Mucosa of stomach (tissue), 1 donor: Measurements from ENCODE around the gene GPBP1L1.

Experiments used
- H3K27me3 ChIP-seq: one replicate; pipeline ENCODE4 v1.7.0; 2013; ENCODE audit warnings: mild to moderate bottlenecking, low read length; ENCODE audit not compliant: control insufficient read depth, insufficient read depth
- H3K36me3 ChIP-seq: one replicate; pipeline ENCODE4 v1.7.0; 2013; ENCODE audit warnings: low read length; ENCODE audit not compliant: control insufficient read depth, insufficient read depth
- H3K4me1 ChIP-seq: one replicate; pipeline ENCODE4 v1.7.0; 2013; ENCODE audit warnings: mild to moderate bottlenecking, low read length; ENCODE audit not compliant: control insufficient read depth, insufficient read depth
- H3K4me3 ChIP-seq: one replicate; pipeline ENCODE4 v1.7.0; 2013; ENCODE audit warnings: low read length
- H3K9ac ChIP-seq: one replicate; pipeline ENCODE4 v1.7.0; 2013; ENCODE audit warnings: mild to moderate bottlenecking, low read length, moderate library complexity
- H3K9me3 ChIP-seq: one replicate; pipeline ENCODE4 v1.7.0; 2013; ENCODE audit warnings: mild to moderate bottlenecking, low read length, moderate library complexity; ENCODE audit not compliant: control insufficient read depth
- donor health status: Pancreatic carcinoma.

Gene GPBP1L1

DNA sequence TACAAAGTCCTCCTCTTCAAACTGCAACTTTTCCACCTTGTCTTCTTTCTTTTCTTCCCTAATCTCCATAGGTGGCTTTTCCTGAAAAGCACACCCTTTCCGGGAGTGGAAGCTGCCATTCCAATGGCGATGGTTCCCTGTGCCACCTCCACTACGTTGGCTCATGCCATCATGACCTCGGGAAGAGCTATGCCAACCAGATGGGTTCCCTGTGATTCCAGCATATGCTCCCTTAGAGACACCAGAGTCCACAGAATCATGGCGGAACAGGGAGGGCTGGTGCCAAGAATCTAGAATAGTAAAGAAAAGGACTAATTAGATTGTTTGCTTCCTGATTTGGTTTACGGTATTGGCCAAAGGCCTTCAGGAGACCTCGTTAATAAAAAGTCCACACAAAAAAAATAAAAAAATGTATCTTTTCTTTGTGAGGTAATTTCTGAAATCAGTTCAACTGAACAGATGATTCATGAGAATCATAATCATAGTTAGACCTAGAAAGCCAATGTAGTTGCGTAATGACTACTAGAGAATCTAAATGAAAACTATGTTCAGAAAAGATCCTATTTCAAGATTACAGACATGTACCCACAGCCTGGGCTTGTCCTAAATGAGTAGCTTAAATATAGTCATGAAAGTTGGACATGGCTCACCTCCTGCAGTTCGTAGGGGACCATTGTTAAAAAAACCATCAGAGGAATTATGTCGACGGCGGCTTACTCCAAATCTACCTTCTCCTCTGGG lies 31.6 kb downstream of the GPBP1L1 start:
- H3K27me3 ChIP-seq: no peaks in the 10 kb centered on the region
- peaks cover 12% of the 10 kb centered on the region for H3K4me1 ChIP-seq
- H3K9ac ChIP-seq: no peak overlapping the region
- peaks cover 14% of the 10 kb centered on the region for H3K36me3 ChIP-seq
- no peaks in the 10 kb centered on the region for H3K9me3 ChIP-seq
- H3K4me3 ChIP-seq: no peak overlapping the region

DNA sequence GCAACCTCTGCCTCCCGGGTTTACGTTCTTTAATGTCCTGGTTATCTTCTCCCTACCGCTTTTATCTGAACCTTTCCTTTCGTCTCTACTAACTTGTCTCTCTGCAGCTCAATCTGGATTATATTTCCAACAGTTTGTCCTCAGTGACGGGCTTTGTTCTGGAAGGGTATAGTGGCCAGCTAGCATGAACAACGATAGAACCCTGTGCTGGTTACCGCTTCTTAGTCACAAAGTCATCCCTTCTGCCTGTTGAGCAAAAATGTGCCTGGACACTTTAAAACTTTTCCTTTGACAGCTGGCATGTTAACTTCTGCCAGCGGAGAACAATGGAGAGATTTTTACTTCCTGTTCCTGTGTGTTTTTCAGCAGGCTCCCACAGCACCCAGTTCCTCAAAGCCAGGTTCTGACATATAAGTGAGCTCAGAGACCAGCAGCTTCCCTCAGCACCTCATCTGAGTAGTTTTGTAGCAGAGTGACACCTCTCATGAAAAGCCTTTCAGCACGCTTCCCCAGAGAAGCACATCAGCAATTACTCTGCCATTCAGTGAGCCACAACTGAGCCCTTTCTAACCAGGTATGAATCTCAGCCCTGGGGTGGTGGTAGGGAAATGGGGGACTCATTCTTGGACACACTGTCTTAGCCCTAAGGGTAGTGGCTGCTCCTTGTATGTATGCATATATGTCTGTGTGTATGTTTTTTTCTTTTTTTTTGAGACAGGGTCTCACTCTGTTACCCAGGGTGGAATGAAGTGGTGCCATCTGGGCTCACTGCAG lies 38.9 kb downstream of the GPBP1L1 start:
- Histone ChIP-seq H3K4me1 (peaks cover 25% of the 10 kb centered on the region), H3K9ac (peak overlapping the region; percentile 1), H3K9me3 (no peaks in the 10 kb centered on the region), H3K27me3 (no peaks in the 10 kb centered on the region), H3K36me3 (peaks cover 7% of the 10 kb centered on the region), H3K4me3 (no peak overlapping the region)

DNA sequence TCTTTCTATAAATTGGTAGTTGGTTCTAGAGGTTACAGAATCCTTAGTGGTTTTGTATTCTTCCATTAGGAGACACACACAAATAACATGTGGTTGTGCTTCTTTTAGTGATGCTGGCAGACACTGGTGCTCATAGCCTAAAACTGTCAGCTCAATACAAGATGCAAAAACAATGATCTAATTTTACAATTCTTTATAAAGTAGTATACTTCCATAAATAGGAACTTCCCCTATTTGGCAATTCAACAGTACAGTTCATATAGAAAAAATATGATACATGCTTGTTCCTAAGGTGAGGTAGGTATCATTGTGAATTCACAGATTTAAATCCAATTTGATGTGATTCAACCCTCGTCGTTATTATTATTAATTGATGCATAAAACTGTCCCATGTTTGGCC lies 41.7 kb downstream of the GPBP1L1 start:
- Histone ChIP-seq H3K4me3 (no peak overlapping the region), H3K27me3 (no peaks in the 10 kb centered on the region), H3K9me3 (no peaks in the 10 kb centered on the region), H3K36me3 (peaks cover 8% of the 10 kb centered on the region), H3K4me1 (peaks cover 25% of the 10 kb centered on the region), H3K9ac (peak overlapping the region; percentile 11)

DNA sequence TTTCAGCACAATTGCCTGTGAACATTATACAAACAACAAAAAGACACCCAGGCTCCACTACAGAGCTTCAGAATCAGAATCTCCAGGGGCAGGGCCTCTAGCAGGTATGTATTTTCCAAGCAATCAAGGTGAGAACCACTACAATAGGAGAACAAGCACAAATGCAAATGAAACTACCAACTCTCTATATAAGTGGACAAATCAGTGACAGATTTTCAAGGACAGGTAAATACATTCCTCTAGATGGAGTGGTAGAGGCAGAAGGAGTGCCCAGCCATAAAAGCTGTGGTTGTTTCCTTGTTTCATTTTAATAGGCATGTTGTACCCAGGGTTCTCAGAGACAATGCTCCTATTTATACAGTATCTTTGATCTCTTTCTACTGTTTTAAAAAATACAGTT lies 42.4 kb downstream of the GPBP1L1 start:
- H3K36me3 ChIP-seq: peaks cover 8% of the 10 kb centered on the region
- no peaks in the 10 kb centered on the region for H3K27me3 ChIP-seq
- peak overlapping the region; percentile 11 for H3K9ac ChIP-seq
- H3K4me1 ChIP-seq: peaks cover 25% of the 10 kb centered on the region
- no peaks in the 10 kb centered on the region for H3K9me3 ChIP-seq
- H3K4me3 ChIP-seq: no peak overlapping the region

DNA sequence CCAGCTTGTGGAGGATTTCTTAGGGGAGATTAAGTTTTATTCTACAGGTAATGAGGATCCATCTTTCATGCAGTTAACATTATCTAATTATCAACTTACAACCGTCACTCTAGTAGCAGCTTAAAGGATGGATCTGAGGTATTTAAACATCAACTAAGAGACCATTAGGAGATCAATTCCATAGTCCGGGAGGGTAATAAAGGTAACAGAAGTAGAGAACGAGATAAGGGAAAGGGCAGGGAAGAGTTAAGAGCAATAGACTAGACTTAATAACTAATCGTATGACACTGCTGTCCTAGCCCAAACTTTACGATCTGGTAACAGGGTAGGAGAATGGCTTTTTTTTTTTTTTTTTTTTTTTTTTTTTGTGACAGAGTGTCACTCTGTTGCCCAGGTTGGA lies 43.0 kb downstream of the GPBP1L1 start:
- H3K36me3 ChIP-seq: peaks cover 8% of the 10 kb centered on the region
- H3K9me3 ChIP-seq: no peaks in the 10 kb centered on the region
- no peaks in the 10 kb centered on the region for H3K27me3 ChIP-seq
- no peak overlapping the region for H3K4me3 ChIP-seq
- peaks cover 22% of the 10 kb centered on the region for H3K4me1 ChIP-seq
- H3K9ac ChIP-seq: peak overlapping the region; percentile 11

DNA sequence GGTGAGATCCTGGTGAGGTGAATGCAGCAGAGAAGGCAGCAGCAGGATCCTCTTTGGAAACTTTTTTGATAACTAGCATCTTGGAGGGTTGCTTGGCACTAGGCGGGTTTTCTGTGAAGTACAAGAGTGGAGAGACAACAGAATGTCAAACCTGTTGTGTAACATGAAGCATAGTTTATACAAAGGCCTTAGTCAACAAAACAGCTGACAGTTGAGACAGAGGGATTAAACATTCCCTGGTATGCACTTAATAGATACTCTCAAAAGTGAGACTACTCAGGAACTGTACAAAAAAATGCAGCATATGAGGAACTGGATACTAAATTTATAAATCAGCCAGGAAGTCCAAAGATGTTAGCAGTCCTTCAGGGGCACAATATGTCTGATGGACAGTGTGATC lies 46.0 kb downstream of the GPBP1L1 start:
- Histone ChIP-seq H3K36me3 (peaks cover 14% of the 10 kb centered on the region), H3K4me1 (peaks cover 10% of the 10 kb centered on the region), H3K4me3 (no peak overlapping the region), H3K27me3 (no peaks in the 10 kb centered on the region), H3K9me3 (no peaks in the 10 kb centered on the region), H3K9ac (no peak overlapping the region)

DNA sequence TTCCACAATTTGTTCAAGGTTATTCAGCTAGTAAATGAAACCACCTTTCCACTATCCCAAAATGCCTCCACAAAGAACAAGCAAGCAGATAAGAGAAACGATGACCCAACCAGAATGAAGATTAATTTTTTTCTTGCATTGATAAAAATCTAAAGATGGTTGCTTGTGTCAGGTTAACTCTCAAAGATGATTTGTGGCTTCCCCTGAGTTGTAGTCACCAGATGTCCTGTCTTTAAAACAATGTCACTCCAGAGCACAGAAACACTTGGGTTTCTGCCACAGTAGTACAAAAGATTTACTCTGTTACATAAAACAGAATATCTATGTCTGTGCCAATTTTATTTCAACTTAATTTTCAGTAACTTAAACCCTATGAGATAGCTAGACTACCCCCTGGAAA lies 51.1 kb downstream of the GPBP1L1 start:
- Histone ChIP-seq H3K9me3 (no peaks in the 10 kb centered on the region), H3K4me1 (no peaks in the 10 kb centered on the region), H3K4me3 (no peak overlapping the region), H3K9ac (no peak overlapping the region), H3K36me3 (peaks cover 13% of the 10 kb centered on the region), H3K27me3 (no peaks in the 10 kb centered on the region)

DNA sequence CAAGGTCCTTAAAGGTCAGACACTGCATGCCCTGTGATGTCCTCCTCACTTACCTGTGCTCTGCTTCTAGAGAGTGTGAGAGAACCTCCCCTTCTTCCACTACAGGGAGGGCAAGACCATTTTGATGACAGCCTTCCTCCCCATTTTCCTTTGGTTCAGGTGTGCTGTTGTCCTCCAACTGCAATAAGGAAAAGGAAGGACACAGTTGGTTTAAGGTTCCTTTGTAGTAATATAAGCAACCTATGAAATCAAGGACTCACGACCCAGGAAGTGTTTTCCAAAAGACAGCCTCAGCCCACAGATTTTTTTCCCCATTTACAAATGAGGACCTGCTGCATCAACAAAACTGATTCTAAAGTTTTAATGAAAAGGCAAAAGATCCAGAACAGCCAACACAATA lies 55.9 kb downstream of the GPBP1L1 start:
- Histone ChIP-seq H3K4me3 (no peak overlapping the region), H3K36me3 (peaks cover 15% of the 10 kb centered on the region), H3K9me3 (no peaks in the 10 kb centered on the region), H3K4me1 (no peaks in the 10 kb centered on the region), H3K27me3 (no peaks in the 10 kb centered on the region), H3K9ac (no peak overlapping the region)

DNA sequence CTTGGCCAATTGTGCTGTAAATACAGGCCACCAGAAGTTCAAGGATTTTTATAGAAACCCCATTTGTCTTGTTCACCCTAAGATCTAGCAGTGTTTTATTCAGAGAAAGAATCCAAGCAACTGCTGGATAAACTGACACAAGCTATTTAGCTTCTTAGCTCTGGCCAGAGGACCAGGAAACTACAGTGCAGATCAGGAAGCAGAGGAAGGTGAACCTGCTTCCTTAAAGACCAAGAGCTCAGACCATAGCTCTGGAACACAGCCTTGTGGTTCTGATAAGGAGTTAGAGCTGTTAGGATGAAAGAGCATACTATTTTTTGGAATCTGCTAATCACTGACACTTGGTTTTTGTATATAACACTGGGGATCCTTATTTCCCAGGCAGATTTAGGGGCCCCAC lies 57.3 kb downstream of the GPBP1L1 start:
- Histone ChIP-seq H3K36me3 (peaks cover 15% of the 10 kb centered on the region), H3K4me1 (no peaks in the 10 kb centered on the region), H3K27me3 (no peaks in the 10 kb centered on the region), H3K4me3 (no peak overlapping the region), H3K9me3 (no peaks in the 10 kb centered on the region), H3K9ac (no peak overlapping the region)

DNA sequence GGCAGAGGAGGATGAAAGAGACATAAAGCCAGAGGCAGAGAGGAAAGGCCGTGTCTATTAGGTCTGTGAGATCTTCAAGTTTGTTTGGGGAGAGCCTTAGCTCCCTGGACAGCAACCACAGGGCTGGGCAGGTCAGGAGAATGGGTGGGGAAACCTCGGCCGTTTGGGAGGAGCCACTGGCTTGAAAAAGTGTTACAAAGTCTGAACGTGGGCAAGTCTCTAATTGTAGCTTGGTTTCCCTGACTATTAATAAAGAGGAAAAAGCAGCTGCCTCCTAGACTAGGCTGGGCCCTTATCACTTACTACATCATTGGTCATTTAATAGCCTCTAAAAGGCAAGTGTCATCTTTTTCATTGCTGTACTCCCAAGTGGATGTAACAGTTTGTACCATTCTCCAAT lies 62.4 kb downstream of the GPBP1L1 start, which contains the start of gene CCDC17:
Gene CCDC17 (minus strand): TSS at position 83 of the 400 bp plus-strand sequence. CDS start 145 bp downstream, outside the sequence.
- H3K9me3 ChIP-seq: no peaks in the 10 kb centered on the region
- no peaks in the 10 kb centered on the region for H3K27me3 ChIP-seq
- H3K9ac ChIP-seq: no peak within 1 kb of the TSS
- no peaks in the 10 kb centered on the region for H3K4me1 ChIP-seq
- H3K36me3 ChIP-seq: no peaks in the 10 kb centered on the region
- H3K4me3 ChIP-seq: no peak within 1 kb of the TSS

DNA sequence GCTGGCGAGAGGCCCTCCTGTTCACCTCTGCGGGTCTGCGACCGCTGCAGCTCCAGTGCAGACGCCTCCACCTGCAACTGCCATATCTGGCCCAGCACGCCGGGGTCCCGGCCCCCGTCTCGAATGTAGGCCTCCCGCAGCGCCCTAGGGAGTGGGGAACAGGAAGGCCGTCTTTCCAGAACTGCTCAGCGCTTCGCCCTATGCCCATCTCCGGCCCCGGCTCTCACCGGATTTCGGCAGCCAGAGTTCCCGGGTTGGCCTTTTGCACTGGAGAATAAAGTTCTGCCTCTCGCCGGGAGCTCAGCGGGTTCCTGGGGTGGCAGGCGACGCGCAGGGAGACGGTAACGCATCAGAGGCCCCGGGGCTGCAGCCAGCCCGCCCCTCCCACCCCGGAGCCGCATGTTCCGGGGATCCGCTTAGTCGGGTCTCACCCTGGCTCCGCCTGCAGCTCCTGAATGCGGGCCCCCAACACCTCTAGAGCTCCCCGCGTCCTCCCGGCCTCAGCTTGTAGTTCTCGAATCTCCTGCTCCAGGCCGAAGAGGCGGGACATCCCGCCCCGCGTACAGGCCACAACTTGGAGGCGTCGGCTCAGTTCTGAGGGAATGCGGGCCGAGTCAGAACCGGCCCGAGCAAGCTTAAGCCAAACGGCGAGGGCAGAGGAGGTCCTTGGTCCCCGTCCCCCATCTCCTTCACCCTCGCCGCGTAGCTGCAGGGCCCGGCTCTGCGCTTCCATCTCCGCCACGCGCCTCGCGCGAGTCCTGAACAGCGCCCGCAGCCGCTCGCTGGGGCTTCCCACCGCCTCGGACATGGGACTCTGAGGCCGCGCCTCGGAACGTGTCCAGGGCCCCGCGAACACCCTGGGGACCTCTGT lies 63.6 kb downstream of the GPBP1L1 start:
- H3K9ac ChIP-seq: no peak overlapping the region
- H3K4me3 ChIP-seq: no peak overlapping the region
- H3K36me3 ChIP-seq: peaks cover 2% of the 10 kb centered on the region

More for the DNA sequence above, 63.6 kb downstream of the GPBP1L1 start:
- no peaks in the 10 kb centered on the region for H3K9me3 ChIP-seq
- H3K4me1 ChIP-seq: no peaks in the 10 kb centered on the region
- no peaks in the 10 kb centered on the region for H3K27me3 ChIP-seq
